GM18868 (cell line): ENCODE data around the gene WDCP.

ENCODE experiments used
- ATAC-seq: cut with Tn5 transposase; IDR thresholded peaks from one replicate; pipeline ENCODE4 v1.9.1; 2021; ENCODE audit warnings: mild to moderate bottlenecking, moderate library complexity; ENCODE audit not compliant: unreplicated experiment

Gene WDCP

DNA sequence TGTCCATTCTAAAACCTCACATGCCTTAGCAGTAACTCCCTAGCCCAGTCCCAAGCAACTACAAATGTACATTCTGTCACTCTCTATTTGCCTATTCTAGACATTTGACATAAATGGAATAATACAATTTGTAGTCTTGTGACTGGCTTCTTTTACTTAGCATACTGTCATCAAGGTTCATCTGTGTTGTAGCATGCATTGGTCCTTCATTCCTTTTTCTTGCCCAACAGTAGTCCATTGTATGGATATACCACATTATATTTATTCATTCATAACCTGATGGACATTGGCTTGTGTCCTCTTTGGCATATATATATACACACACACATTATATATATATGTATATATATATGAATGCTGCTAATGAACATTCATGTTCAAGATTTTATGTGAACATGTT, 39.5 kb downstream of the WDCP start:
- ATAC-seq = no peak

DNA sequence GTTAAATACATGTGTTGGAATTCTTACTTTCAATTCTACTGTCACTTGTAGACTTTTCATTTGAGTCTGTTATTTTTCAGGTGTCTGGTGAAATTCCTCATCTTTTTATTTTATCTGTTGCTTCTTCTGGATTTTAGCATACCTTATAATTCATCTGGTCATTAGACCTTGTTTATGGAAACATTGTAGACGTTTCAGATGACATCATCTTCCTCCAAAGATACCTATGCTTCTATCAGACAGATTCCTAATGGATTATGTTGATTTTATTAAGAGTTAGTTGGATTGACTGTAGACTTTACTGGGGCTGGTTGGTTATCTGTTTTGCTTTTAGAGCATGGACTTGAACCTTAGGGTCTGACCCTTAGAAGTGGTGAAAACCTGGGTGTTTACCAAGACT, 52.6 kb downstream of the WDCP start:
- no peak for ATAC-seq

DNA sequence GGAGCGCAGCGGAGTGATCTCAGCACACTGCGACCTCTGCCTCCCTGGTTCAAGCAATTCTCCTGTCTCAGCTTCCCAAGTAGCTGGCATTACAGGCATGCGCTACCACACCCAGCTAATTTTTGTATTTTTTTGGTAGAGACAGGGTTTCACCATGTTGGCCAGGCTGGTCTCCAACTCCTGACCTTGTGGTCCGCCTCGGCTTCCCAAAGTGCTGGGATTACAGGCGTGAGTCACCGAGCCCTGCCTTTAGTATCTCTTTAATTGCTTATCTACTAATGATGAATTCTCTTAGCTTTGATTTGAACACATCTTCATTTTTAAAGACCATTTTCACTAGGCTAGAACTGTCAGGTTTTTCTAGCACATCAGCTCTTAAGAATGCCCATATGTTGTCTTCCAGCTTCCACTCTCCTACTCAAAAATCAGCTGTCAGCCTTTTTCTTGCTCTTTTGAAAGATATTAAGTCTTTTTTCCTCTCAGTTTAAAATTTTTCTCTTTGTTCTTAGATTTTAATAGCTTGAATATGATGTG, 53.4 kb downstream of the WDCP start:
- no peak for ATAC-seq

DNA sequence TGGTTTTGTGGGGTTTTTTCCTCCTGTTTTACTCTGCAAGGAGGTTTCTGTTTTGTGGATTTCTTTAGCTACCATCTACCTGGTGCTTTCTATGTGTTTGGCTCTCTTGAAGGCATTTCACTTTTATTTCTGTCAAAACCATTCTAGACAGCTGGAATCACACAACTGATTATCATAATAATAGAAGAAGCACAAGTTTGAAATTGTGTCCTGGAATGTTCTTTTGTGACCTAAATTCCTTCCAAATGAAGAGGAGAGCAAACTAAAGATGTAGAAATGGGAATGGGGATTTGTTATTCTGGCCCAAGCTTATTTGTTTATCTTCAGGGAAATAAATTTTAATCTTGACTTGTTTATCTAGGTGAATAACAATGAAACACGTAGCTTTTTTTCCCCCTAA, 54.3 kb downstream of the WDCP start:
- ATAC-seq = no peak

DNA sequence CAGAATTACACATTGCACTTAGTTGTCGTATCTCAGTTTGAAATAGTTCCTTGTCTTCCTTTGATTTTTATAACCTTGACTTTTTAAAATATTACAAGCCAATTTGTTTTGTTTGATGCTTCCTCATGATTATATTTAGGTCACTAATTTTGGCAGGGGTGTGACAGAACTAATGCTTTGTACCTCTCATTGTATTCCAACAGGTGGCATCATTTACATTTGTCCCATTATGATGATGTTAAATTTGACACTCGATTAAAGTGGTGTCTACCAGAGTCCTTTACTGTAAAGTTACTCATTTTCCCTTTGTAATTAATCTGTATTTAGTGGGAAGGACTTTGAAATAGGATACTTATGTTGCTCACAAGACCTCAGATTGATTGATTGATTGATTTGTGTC, 58.8 kb downstream of the WDCP start:
- ATAC-seq = no peak
